ENCODE measurements around the gene APOBEC3B.

Gene APOBEC3B

DNA sequence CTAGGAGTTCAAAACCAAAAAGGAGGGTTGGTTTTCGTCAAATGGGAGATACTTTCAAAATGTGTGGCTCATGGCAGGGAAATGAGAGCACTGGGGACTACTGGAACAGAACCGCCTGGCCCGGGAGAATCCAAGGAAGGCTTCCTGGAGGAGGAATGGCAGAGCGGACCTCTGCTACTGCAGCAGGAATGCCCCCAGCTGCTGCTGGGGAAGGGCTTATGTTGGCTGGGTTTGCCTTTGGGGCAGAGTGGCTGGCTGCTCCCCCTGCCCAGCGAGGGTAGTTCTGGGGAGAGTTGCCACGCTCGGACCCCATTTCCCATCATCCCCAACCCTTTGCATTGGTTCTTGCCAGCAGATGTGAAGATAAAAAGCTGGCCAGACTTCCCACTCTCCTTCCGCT, 35.4 kb upstream of the APOBEC3B start:
- TF ChIP-seq, protein P1, sequence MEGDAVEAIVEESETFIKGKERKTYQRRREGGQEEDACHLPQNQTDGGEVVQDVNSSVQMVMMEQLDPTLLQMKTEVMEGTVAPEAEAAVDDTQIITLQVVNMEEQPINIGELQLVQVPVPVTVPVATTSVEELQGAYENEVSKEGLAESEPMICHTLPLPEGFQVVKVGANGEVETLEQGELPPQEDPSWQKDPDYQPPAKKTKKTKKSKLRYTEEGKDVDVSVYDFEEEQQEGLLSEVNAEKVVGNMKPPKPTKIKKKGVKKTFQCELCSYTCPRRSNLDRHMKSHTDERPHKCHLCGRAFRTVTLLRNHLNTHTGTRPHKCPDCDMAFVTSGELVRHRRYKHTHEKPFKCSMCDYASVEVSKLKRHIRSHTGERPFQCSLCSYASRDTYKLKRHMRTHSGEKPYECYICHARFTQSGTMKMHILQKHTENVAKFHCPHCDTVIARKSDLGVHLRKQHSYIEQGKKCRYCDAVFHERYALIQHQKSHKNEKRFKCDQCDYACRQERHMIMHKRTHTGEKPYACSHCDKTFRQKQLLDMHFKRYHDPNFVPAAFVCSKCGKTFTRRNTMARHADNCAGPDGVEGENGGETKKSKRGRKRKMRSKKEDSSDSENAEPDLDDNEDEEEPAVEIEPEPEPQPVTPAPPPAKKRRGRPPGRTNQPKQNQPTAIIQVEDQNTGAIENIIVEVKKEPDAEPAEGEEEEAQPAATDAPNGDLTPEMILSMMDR (conservative IDR thresholded peaks at IDR 0.05; ENCODE audit: low read depth, low read length) = no peak
- no peak overlapping the region for H3K4me3 ChIP-seq (ENCODE audit: low read depth, low read length)
- no peak for DNase-seq (ENCODE audit: low read depth)

DNA sequence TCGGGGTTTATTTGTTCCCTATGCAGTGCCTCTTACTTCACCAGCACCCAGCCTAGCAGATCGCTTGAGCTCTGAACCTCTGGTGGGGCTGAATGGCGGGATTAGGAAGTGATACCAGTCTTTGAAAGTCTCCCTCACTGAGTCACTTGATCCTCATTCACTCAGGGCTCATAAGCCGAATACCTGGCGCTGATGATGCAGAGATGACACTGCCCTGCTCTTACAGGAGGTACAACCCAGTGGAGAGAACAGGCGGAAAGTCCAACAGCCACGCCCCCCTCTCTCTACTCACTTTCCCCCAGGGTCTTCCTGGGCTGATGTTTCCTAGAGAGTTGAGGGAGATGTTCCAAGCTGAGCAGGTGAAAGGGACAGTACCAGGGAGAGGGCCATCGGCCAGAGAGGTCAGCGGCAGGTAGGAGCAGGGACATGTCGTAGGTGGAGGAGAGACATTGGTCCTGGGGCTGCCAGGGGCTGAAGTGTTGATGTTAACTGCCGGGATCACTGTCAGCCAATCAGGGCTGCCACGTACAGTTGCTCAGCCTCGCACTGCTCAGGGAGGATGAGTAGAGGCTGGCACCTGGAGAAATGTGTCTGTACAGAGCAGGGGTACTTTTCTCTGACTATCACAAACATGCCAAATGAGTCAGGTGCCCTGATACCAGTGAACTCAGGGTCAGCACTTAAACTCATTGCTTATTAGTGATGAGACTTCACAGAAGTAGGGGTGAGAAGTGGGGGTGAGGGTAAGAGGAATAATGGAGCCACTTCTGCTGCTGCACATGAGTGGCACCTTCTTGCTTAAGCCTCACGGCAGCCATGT, 34.6 kb upstream of the APOBEC3B start:
- DNase-seq (ENCODE audit: low read depth) = no peak
- H3K4me3 ChIP-seq (ENCODE audit: low read depth, low read length) = no peak overlapping the region
- TF ChIP-seq, protein P1 (conservative IDR thresholded peaks at IDR 0.05; ENCODE audit: low read depth, low read length) = no peak

DNA sequence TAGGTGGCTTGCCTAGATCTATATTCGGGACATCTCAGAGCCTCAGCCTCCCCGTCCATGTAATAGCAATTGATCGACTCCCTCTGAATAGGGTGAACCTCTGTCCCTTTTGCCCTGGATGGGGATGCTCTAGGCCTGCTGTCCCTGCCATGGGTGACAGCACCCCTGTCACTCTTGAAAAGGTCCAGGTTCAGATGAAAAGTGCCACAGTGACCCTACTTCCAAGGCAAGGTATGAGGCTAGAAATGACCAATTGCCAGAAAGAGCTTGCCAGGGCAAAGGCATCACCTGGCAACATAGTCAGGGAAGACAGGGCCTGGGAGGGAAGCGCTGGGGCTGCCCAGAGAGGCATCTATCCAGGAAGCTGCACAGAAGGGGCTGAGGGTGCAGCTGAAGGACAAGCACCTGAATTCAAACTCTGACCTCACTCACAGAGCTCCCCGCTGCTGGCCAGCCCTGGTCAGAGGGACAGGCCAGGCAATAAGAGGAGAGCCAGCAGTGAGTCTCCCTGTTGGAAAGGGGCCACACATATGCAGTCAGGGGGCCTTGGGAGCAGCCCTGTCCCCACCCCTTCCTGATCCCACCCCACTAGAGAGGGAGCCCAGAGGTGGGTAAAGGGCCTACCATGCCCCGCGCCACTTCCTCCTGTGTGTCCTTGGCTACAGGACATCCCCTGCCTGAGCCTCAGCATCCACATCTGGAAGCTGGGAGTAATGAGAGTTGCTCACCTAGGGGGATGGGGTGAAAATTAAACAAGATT, 33.8 kb upstream of the APOBEC3B start:
- no peak overlapping the region for H3K4me3 ChIP-seq (ENCODE audit: low read depth, low read length)
- no peak for DNase-seq (ENCODE audit: low read depth)
- TF ChIP-seq, protein P1 (conservative IDR thresholded peaks at IDR 0.05; ENCODE audit: low read depth, low read length) = no peak

DNA sequence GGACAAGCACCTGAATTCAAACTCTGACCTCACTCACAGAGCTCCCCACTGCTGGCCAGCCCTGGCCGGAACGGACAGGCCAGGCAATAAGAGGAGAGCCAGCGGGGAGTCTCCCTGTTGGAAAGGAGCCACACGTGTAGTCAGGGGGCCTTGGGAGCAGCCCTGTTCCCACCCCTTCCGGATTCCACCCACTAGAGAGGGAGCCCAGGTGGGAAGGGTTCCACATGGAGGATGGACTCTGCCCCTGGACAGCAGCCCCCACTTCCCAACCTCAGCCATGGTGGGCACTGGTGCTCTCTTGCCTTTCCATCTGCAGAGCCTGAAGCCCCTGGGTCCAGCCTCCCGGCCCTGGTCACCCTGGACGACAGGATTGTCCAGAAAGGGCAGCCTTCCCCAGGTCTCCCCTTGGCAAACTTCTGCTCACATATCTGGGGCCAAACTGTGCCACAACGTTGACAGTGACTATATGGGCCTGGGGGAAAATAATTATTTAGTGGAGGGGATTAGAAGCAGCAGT, 32.2 kb upstream of the APOBEC3B start:
- H3K4me3 ChIP-seq (ENCODE audit: low read depth, low read length) = no peak overlapping the region
- DNase-seq (ENCODE audit: low read depth) = peak; percentile 14
- TF ChIP-seq, protein P1 (conservative IDR thresholded peaks at IDR 0.05; ENCODE audit: low read depth, low read length) = no peak

DNA sequence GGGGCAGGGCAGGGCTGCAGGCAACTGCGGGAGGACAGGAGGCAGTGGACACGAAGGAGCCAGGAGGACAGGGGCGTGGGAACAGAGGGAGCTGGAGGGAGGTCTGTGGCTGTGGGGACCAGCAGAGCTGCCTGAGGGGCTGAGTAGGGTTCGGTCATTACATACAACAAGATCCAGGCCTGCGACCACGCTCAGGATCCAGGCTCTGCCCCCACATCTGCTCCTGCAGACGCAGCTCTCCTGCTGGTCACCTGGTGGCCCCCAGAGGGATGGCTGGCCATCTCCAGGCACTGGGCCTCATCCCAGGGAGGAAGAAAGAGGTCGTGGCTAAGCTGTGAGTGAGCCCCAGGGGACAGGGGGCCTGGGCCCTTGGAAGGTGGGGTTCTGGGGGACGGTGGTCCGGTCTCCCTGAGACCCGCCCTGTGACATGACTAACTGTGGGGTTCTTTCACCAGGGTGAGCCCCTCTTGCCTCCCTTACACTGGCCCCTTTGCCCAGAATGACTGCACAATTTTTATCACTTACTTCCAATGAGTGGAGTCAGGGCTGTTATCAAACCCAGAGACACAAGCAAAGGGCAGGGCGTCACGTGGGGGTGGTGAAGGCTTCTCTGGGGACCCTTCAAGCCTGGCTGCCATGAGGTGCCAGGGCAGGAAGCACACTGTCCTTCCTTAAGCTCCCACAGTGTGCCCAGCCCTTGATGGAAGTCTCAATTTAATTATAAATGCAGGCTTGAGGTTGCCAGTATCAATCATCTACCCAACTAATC, 31.4 kb upstream of the APOBEC3B start:
- TF ChIP-seq, protein P1 (conservative IDR thresholded peaks at IDR 0.05; ENCODE audit: low read depth, low read length) = no peak
- no peak for DNase-seq (ENCODE audit: low read depth)

DNA sequence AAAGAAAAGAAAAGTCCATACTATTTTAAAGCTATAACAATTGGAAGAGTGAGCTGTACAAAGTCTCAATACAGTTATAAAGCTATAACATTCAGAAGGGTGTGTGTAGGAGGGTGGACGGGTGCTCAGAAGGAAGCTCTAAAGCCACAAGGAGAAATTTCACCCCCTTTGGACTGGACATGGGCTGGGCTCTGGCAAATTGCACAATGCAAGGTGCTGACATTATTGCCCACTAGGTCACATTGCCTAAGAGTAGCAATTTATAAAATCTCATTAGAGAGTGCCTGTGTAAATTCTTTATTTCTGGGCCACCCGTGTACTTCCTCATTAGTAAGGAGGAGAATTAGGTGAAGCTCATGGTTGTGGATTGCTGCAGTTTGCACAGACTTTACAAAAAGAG, 30.4 kb upstream of the APOBEC3B start:
- TF ChIP-seq, protein P1 (conservative IDR thresholded peaks at IDR 0.05; ENCODE audit: low read depth, low read length) = no peak
- no peak for DNase-seq (ENCODE audit: low read depth)

More for the DNA sequence above, 31.4 kb upstream of the APOBEC3B start:
- no peak overlapping the region for H3K4me3 ChIP-seq (ENCODE audit: low read depth, low read length)

More for the DNA sequence above, 30.4 kb upstream of the APOBEC3B start:
- no peak overlapping the region for H3K4me3 ChIP-seq (ENCODE audit: low read depth, low read length)
